ENCODE results near the gene PYCARD.

DNA sequence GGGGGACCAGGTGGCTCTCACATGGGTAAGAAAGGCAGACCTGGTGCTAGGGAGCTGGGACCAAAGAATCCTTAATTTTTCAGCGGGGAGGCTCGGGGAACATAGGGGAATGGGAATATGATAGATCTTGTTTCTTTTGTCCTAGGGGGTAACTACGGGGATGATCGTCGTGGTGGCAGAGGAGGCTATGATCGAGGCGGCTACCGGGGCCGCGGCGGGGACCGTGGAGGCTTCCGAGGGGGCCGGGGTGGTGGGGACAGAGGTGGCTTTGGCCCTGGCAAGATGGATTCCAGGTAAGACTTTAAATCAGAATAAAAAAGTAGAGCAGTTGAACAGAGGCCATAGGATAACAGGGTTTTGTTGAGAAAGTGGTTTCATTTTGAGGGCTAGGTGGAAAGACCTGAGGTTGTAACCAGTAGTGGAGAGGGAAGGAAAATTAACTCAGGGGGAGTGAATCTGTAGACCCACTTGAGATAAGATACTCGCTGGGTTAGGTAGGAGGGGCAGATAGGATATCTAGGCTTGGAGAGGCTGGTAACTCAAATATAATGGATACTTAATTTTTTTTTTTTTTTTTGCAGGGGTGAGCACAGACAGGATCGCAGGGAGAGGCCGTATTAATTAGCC lies 11.6 kb downstream of the PYCARD start:
- TF ChIP-seq CTCF (IDR thresholded peaks at IDR 0.05) (no peak), POLR2AphosphoS5 (IDR thresholded peaks at IDR 0.05) (no peak), POLR2A (IDR thresholded peaks at IDR 0.05) (no peak)

Data from breast epithelium (tissue), 3 donors.